ENCODE results near the gene PRKD1. TPM values are rescaled to one million over a fixed set of nuclear protein-coding genes. Genes with fewer than 3 reads are reported as not detected.

Gene PRKD1
- total RNA-seq, 4 donors from 2014 or later, result 1.2 to 6.7 (median 2.3) TPM

- no peak overlapping the region for H3K4me3 ChIP-seq (ENCODE audit: low read depth, poor library complexity, severe bottlenecking)
- 75 to 85% methylated on average over 6 of the region's 6 CpGs for WGBS, 2 donors
- TF ChIP-seq CTCF (IDR thresholded peaks at IDR 0.05), result no peak
- TF ChIP-seq POLR2A (IDR thresholded peaks at IDR 0.05), result no peak
- intact Hi-C loops (cut with DNase I; ENCODE audit: low total_unique reads), result no loop called here
- no peak for DNase-seq (ENCODE audit: low spot score in 2 of 2)
Measured at GRCh38 chr14:29759521-29760340, 167.9 kb downstream of the PRKD1 start.

GRCh38 chr14:29757711-29758233, 169.9 kb downstream of the PRKD1 start:
- 51 to 58% methylated on average over 3 of the region's 3 CpGs for WGBS, 2 donors
- TF ChIP-seq CTCF (IDR thresholded peaks at IDR 0.05) (no peak), POLR2A (IDR thresholded peaks at IDR 0.05) (no peak)
- DNase-seq (ENCODE audit: low spot score in 2 of 2), result no peak
- no peak overlapping the region for H3K4me3 ChIP-seq (ENCODE audit: low read depth, poor library complexity, severe bottlenecking)
- intact Hi-C loops (cut with DNase I; ENCODE audit: low total_unique reads), result no loop called here

GRCh38 chr14:29757188-29757680, 170.4 kb downstream of the PRKD1 start:
- no peak overlapping the region for H3K4me3 ChIP-seq (ENCODE audit: low read depth, poor library complexity, severe bottlenecking)
- 79 to 92% methylated on average over 1 of the region's 1 CpG for WGBS, 2 donors
- intact Hi-C loops (cut with DNase I; ENCODE audit: low total_unique reads), result no loop called here
- TF ChIP-seq CTCF (IDR thresholded peaks at IDR 0.05) (no peak), POLR2A (IDR thresholded peaks at IDR 0.05) (no peak)
- DNase-seq (ENCODE audit: low spot score in 2 of 2), result no peak

- no peak overlapping the region for H3K4me3 ChIP-seq (ENCODE audit: low read depth, poor library complexity, severe bottlenecking)
- WGBS, 2 donors, result 95 to 96% methylated on average over 1 of the region's 1 CpG
- intact Hi-C loops (cut with DNase I; ENCODE audit: low total_unique reads), result no loop called here
- DNase-seq (ENCODE audit: low spot score in 2 of 2), result no peak
- TF ChIP-seq POLR2A (IDR thresholded peaks at IDR 0.05) (no peak), CTCF (IDR thresholded peaks at IDR 0.05) (no peak)
Measured at GRCh38 chr14:29756019-29756385, 171.6 kb downstream of the PRKD1 start.

GRCh38 chr14:29755311-29756018, 172.2 kb downstream of the PRKD1 start:
- TF ChIP-seq POLR2A (IDR thresholded peaks at IDR 0.05), result no peak
- no peak for TF ChIP-seq CTCF (IDR thresholded peaks at IDR 0.05)
- 72 to 82% methylated on average over 4 of the region's 4 CpGs for WGBS, 2 donors
- no peak for DNase-seq (ENCODE audit: low spot score in 2 of 2)
- H3K4me3 ChIP-seq (ENCODE audit: low read depth, poor library complexity, severe bottlenecking), result no peak overlapping the region
- intact Hi-C loops (cut with DNase I; ENCODE audit: low total_unique reads), result no loop called here
